ENCODE measurements around the gene MIPOL1.

DNA sequence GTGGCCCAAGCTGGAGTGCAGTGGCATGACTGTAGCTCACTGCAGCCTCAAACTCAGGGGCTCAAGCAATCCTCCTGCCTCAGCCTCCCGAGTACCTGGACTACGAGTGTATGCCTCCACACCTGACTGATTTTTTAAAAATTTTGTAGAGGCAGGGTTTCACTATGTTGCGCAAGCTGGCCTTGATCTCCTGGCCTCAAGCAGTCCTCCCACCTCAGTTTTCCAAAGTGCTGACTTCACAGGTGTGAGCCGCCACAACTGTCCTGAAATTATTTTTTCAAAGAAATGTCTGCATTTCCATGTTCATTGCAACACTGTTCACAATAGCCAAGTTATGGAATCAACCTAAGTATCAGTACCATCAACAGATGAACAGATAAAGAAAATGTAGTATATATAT is 285.9 kb downstream of the MIPOL1 start:
- TF ChIP-seq, protein P1, sequence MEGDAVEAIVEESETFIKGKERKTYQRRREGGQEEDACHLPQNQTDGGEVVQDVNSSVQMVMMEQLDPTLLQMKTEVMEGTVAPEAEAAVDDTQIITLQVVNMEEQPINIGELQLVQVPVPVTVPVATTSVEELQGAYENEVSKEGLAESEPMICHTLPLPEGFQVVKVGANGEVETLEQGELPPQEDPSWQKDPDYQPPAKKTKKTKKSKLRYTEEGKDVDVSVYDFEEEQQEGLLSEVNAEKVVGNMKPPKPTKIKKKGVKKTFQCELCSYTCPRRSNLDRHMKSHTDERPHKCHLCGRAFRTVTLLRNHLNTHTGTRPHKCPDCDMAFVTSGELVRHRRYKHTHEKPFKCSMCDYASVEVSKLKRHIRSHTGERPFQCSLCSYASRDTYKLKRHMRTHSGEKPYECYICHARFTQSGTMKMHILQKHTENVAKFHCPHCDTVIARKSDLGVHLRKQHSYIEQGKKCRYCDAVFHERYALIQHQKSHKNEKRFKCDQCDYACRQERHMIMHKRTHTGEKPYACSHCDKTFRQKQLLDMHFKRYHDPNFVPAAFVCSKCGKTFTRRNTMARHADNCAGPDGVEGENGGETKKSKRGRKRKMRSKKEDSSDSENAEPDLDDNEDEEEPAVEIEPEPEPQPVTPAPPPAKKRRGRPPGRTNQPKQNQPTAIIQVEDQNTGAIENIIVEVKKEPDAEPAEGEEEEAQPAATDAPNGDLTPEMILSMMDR (IDR thresholded peaks at IDR 0.05) = no peak
- TF ChIP-seq POLR2A (IDR thresholded peaks at IDR 0.05) (no peak), EP300 (IDR thresholded peaks at IDR 0.05) (no peak)

All from tibial nerve (tissue), 4 donors.